ENCODE data around the gene KRTAP3-3.
"Not testable (repeated sequence)": the region's sequence is repeated elsewhere in the genome, so short reads cannot be mapped to it uniquely, and the experiment has no call there.

The KRTAP3-3 gene

DNA sequence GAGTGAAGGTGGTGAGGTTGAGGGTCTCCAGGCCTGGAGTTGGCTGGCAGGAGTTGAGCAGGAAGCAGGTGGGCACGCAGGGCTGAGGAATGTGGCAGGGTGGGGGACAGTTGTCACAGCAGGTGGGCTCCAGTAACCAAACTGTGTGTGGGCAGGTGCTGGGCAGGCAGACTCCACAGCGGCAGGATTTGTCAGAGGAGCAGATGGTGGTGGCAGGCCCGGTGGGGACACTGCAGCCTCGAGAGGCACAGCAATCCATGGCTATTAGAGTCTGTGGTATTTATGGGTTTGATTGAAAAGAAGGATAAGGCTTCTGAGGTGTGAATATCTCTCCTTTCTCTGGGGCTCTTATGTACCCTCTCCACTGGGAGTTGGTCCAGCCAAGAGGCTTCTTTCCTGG is at the start of gene KRTAP3-3:
Gene KRTAP3-3, minus strand, starts transcription at position 326 of the 400 bp plus-strand sequence. Its CDS starts 67 bp downstream, at position 259.
- no peak for DNase-seq

DNA sequence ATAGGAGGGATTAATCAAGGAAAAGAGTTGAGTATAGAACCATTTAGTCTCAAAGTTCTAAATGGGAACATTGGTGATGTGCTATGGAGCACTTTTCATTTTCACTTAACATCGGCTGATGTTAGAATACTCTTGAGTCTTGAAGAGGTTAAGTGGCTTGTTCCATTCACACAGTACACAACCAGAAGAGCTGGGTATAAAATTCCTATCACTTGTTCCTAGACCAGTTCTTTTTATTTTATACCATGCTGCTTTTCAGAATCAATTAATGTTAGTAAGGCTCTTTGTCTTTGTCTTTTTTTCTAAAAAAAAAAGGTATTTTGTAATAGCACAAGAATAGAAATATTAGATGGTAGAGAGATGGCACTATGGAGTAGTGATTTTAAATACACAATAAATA is 49.0 kb upstream of the KRTAP3-3 start:
- no peak for DNase-seq

GRCh38 chr17:41040783-41041571 is 47.0 kb upstream of the KRTAP3-3 start, which contains the start of gene KRTAP1-1:
Gene KRTAP1-1, minus strand, starts transcription at chr17:41041450. Its CDS starts 53 bp downstream, at chr17:41041397.
- not testable (repeated sequence) for DNase-seq

- DNase-seq = no peak
Observed at GRCh38 chr17:41037853-41038350, 43.9 kb upstream of the KRTAP3-3 start.

- DNase-seq = not testable (repeated sequence)
Observed at GRCh38 chr17:41034346-41034935, 40.5 kb upstream of the KRTAP3-3 start, which contains the start of gene KRTAP1-3. Gene KRTAP1-3, minus strand, starts transcription at chr17:41034874. Its CDS starts 53 bp downstream, at chr17:41034821.

DNA sequence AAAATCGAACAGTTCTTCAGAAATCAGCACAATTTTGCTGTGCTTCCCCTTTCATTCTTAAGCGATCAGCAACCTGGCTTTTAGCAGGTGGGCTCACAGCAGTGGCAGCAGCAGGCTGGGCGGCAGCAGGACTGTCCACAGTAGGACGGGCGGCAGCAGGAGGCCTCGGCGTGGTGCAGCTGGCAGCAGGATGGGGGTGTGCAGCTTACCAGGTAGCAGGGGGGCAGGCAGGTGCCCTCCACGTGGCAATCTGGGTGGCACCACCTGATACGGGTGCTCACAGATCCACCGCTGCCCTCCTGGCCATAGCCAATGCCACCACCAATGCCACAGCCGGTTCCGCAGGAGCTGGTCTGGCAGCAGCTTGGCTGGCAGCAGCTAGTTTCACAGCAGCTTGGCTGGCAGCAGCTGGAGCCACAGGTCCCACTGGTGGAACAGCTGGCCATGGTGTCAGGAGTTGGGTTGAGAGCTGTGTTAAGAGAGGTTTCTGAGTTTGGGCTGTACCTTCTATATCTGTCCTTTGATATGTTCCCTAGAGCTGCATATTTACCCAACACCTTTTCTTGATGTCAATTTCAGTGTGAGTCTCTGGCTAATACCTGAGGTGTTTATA is 35.8 kb upstream of the KRTAP3-3 start, which contains the start of gene KRTAP1-4:
Gene KRTAP1-4, minus strand, starts transcription at position 563 of the 613 bp plus-strand sequence. Its CDS starts 117 bp downstream, at position 446.
- DNase-seq = no peak

GRCh38 chr17:41026715-41027471 is 32.9 kb upstream of the KRTAP3-3 start, which contains the start of gene KRTAP1-5:
Gene KRTAP1-5, minus strand, starts transcription at chr17:41027208. Its CDS starts 53 bp downstream, at chr17:41027155.
- DNase-seq = no peak

- no peak for DNase-seq
Observed at GRCh38 chr17:41024697-41025096, 30.7 kb upstream of the KRTAP3-3 start.

- DNase-seq = no peak
Observed at GRCh38 chr17:41020336-41020735, 26.4 kb upstream of the KRTAP3-3 start.

GRCh38 chr17:41019415-41019814 is 25.5 kb upstream of the KRTAP3-3 start:
- no peak for DNase-seq

DNA sequence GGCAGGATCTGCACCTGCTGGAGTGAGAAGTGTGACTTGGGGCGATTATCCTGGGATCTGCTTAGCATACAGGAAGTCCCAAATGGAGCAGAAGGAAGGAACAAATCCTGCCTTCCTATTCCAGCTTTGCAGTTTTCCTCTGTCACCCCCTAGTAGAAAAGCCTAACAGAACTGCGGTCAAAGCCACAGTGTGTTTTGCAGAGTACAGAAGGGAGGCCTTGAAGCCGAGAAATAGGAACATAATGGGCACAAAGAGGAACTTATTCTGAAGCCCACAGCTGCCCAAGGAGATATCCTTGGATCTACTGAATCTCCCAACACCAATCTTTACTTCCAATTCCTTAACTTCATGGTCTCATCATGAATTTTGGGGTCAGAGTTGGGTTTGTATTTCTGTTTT is 24.6 kb upstream of the KRTAP3-3 start:
- DNase-seq = no peak

DNA sequence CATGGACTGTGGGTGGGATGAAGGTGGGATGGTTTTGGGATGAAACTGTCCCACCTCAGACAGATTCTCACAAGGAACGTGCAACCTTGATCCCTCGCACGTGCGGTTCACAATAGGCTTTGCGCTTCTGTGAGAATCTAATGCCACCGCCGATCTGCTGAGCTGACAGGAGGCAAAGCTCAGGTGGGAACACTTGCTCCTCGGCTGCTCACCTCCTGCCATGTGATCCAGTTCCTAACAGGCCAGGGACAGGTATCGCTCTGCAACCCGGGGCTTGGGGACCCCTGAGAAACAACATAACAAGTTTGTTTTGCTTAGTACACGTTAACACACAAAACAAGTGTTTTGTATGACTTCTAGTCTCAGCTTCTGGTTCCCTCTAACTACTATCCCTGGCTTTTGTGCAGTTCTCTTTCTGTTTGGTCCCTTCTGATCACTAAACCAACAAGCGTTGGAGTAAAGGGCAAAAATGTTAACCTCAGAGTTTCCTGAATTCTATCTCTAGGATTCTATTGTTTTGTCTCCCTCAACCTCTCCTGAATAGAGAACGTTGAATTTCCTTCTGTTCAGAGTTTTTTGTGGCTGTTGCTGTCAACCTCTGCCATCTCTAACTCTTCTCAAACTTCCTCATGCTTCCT is 22.7 kb upstream of the KRTAP3-3 start:
- DNase-seq = no peak

DNA sequence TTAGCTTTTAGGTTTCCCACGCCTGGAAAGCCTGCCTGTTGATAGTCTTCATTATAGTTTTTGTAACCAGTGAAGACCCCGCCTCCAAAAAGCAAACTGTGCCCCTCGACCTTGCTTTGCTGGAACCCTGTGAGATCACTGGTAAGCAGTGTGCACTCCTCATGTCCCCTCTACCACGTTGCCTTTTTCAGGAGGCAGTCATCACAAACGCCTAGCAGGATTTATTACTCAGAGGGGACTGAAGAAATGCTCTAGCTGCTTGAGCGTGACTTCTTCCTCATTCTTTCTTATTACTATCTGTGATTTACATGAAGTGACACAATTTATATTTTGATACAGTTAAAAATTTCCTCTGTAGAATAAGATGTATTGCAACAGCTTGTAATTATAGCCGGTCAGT is 21.5 kb upstream of the KRTAP3-3 start:
- no peak for DNase-seq

DNA sequence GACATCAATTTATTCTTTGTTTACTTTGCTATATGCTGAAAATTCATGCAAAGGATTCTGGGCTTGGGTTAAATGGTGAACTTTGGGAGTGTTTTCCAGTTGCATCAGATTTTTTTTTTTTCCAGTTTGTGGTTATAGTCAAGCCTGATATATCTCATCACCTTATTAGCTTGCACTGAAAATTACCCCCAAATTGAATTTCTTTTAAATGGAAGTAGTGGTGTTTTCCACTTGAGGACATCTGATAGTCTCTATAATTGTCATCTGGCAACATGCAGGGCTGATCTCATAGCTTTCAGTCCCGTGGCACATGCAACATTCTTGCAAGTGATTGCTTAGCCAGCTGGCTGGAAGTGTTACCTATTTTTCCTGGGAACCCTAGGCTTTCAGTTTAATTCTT is 19.6 kb upstream of the KRTAP3-3 start:
- DNase-seq = no peak

GRCh38 chr17:41013181-41013580 is 19.2 kb upstream of the KRTAP3-3 start:
- DNase-seq = no peak

- DNase-seq = no peak
Observed at GRCh38 chr17:41012326-41013120, 18.6 kb upstream of the KRTAP3-3 start.

- DNase-seq = peak; percentile 63
Observed at GRCh38 chr17:41010441-41010840, 16.5 kb upstream of the KRTAP3-3 start.

- DNase-seq = no peak
Observed at GRCh38 chr17:41009936-41010335, 16.0 kb upstream of the KRTAP3-3 start.

DNA sequence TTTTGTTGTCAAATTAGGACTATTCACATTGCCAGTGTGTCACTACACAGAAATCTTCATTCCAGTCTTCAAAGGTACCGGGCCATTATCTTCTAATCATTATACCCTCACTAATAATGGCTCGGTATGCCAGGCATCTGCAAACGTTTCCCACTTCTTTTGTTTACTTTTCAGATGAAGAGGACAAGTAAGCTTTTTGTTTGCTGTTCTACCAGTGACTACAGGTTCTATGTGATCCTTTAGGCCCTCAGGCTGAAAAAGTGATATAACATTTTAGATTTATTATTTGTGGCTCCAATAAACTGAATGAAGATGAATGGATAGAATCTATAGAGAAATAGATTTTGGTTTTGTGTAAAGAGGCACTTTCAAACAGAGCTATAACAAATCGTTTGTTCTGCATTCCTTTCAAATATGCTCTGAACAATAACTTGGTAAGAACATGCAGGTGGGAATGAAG is 15.4 kb upstream of the KRTAP3-3 start:
- DNase-seq = peak; percentile 79

- DNase-seq = peak; percentile 28
Observed at GRCh38 chr17:41008811-41009210, 14.8 kb upstream of the KRTAP3-3 start, which contains the start of gene KRTAP3-1. Gene KRTAP3-1, minus strand, starts transcription at chr17:41009128. Its CDS starts 54 bp downstream, at chr17:41009074.

GRCh38 chr17:41004397-41004796 is 10.4 kb upstream of the KRTAP3-3 start:
- no peak for DNase-seq

Measured in NCI-H526 treated with DMSO at 0.1 percent for 48 hours (cell line).